Trophoblast cell (in vitro differentiated cells and primary cell): ENCODE measurements around the gene CEP131.

ENCODE experiments used
- DNase-seq, 2 donors: peaks; one replicate each; pipeline ENCODE4 v3.0.0-alpha.2; 2016
- H2AFZ ChIP-seq: 2 replicates; pipeline ENCODE4 v1.6.1; 2013; ENCODE audit warnings: low read length, moderate library complexity, mild to moderate bottlenecking; ENCODE audit not compliant: insufficient read depth, poor library complexity
- H2AK5ac ChIP-seq: 2 replicates; pipeline ENCODE4 v1.6.1; 2013; ENCODE audit warnings: mild to moderate bottlenecking, low read length
- H2BK120ac ChIP-seq: 2 replicates; pipeline ENCODE4 v1.6.1; 2013; ENCODE audit warnings: low read length, mild to moderate bottlenecking, moderate library complexity; ENCODE audit not compliant: insufficient read depth, poor library complexity
- H2BK12ac ChIP-seq: 2 replicates; pipeline ENCODE4 v1.6.1; 2013; ENCODE audit warnings: mild to moderate bottlenecking, low read length, moderate library complexity
- H2BK5ac ChIP-seq: 2 replicates; pipeline ENCODE4 v1.6.1; 2013; ENCODE audit warnings: low read length, low read depth, moderate library complexity, mild to moderate bottlenecking; ENCODE audit not compliant: poor library complexity
- H3K14ac ChIP-seq: 2 replicates; pipeline ENCODE4 v1.6.1; 2013; ENCODE audit warnings: mild to moderate bottlenecking, low read length
- H3K18ac ChIP-seq: 2 replicates; pipeline ENCODE4 v1.6.1; 2013; ENCODE audit warnings: mild to moderate bottlenecking, low read length
- H3K23ac ChIP-seq: 2 replicates; pipeline ENCODE4 v1.6.1; 2013; ENCODE audit warnings: low read length
- H3K27ac ChIP-seq: 2 replicates; pipeline ENCODE4 v1.5.1; 2013; ENCODE audit warnings: low read depth, mild to moderate bottlenecking, inconsistent platforms, low read length, moderate library complexity
- H3K27me3 ChIP-seq: 2 replicates; pipeline ENCODE4 v1.6.1; 2013; ENCODE audit warnings: inconsistent platforms, mild to moderate bottlenecking, low read length, moderate library complexity; ENCODE audit not compliant: insufficient read depth
- H3K36me3 ChIP-seq, 2 experiments: 1 replicate in 1 of 2; 2 replicates in 1 of 2; pipeline ENCODE4 v1.6.1; 2013; ENCODE audit warnings: low read length in 2 of 2, mild to moderate bottlenecking in 2 of 2, moderate library complexity in 1 of 2; ENCODE audit not compliant: insufficient read depth in 2 of 2, control insufficient read depth in 1 of 2
- H3K4ac ChIP-seq: 2 replicates; pipeline ENCODE4 v1.6.1; 2013; ENCODE audit warnings: low read depth, mild to moderate bottlenecking, low read length, moderate library complexity
- H3K4me1 ChIP-seq, 2 experiments: 1 replicate in 1 of 2; 2 replicates in 1 of 2; pipeline ENCODE4 v1.6.1; 2013; ENCODE audit warnings: low read length in 2 of 2, mild to moderate bottlenecking in 2 of 2, moderate library complexity in 1 of 2; ENCODE audit not compliant: insufficient read depth in 2 of 2, control insufficient read depth in 1 of 2
- H3K4me2 ChIP-seq: 2 replicates; pipeline ENCODE4 v1.6.1; 2013; ENCODE audit warnings: inconsistent platforms, mild to moderate bottlenecking, low read length, moderate library complexity
- H3K4me3 ChIP-seq: 2 replicates; pipeline ENCODE4 v1.5.1; 2013; ENCODE audit warnings: mild to moderate bottlenecking, low read depth, low read length, inconsistent platforms
- H3K79me1 ChIP-seq: one replicate; pipeline ENCODE4 v1.6.1; 2013; ENCODE audit warnings: low read length
- H3K79me2 ChIP-seq: 2 replicates; pipeline ENCODE4 v1.6.1; 2013; ENCODE audit warnings: low read length, mild to moderate bottlenecking; ENCODE audit not compliant: control insufficient read depth, insufficient read depth, poor library complexity
- H3K9ac ChIP-seq: 2 replicates; pipeline ENCODE4 v1.6.1; 2013; ENCODE audit warnings: mild to moderate bottlenecking, low read length
- H3K9me3 ChIP-seq: 2 replicates; pipeline ENCODE4 v1.6.1; 2013; ENCODE audit warnings: low read depth, mild to moderate bottlenecking, control low read depth, inconsistent platforms, low read length; ENCODE audit not compliant: insufficient read depth
- H4K12ac ChIP-seq: 2 replicates; pipeline ENCODE4 v1.6.1; 2013; ENCODE audit warnings: low read depth, mild to moderate bottlenecking, low read length, moderate library complexity
- H4K8ac ChIP-seq: 2 replicates; pipeline ENCODE4 v1.6.1; 2013; ENCODE audit warnings: low read depth, mild to moderate bottlenecking, low read length, moderate library complexity
- H4K91ac ChIP-seq: one replicate; pipeline ENCODE4 v1.6.1; 2013; ENCODE audit warnings: low read depth, mild to moderate bottlenecking, low read length, moderate library complexity
- whole genome bisulfite sequencing: extraction: QIAGEN DNeasy Blood & Tissue Kit; methylation state at CpG from one replicate; pipeline ENCODE4 v1.1.7; 2013; ENCODE audit warnings: missing lambda C conversion rate; ENCODE audit not compliant: insufficient read length, insufficient coverage; ENCODE audit errors: extremely low coverage; 5-methylcytosine and 5-hydroxymethylcytosine counted together

CEP131 gene

DNA sequence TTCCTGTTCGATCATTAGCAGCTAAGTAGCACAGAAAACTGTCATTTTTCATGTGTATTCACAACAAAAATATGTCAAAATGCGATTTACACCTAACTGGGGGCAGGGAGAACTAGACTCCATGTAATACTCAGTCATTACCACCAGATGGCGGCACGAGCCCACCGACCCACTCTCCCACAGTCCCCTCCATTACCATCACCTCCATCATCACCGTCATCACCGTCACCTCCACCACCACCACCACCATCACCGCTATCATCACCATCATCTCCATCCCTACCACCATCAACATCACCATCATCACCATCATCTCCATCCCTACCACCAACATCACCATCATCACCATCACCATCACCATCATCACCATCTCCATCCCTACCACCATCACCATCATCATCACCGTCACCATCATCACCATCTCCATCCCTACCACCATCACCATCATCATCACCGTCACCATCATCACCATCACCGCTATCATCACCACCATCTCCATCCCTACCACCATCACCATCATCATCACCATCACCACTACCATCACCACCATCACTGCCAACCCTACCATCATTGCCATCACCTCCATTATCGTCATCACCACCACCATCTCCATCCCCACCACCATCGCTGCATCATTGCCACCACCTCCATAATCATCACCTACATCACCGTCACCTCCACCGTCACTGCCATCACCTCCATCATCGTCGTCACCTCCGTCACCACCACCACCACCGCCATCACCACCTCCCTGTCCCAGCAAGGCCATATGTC is 30.8 kb upstream of the CEP131 start:
- no CpG with 5 or more reads among the region's 19 CpGs for WGBS

DNA sequence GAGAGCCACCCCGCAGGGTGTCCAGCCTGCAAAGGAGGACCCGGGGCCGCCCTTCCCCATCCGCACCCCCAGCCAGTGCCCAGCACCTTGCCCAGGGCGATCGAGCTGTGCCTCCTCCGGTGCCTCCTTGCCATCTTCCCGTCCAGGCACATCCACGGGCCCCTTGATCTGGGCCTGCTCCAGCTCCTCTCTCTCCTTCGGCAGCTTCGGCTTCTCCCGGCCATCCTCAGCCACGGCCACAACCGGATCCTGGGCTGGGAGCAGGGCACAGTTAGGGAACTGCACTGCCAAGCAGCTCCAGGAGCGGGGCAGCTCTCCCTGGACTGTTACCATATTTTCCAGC is 30.2 kb upstream of the CEP131 start:
- H2BK12ac ChIP-seq = no peak overlapping the region
- H3K27me3 ChIP-seq = no peaks in the 10 kb centered on the region
- no peaks in the 10 kb centered on the region for H3K79me1 ChIP-seq
- no peak overlapping the region for H3K27ac ChIP-seq
- no peak overlapping the region for H2AFZ ChIP-seq
- no peak overlapping the region for H3K4ac ChIP-seq
- no peak overlapping the region for H4K12ac ChIP-seq
- no peak for DNase-seq
- no peaks in the 10 kb centered on the region for H3K79me2 ChIP-seq
- H3K23ac ChIP-seq = no peak overlapping the region
- peaks cover 4% of the 10 kb centered on the region for H3K9me3 ChIP-seq
- no peak overlapping the region for H3K14ac ChIP-seq
- no peak overlapping the region for H2BK5ac ChIP-seq
- no peak overlapping the region for H2BK120ac ChIP-seq
- no CpG with 5 or more reads among the region's 15 CpGs for WGBS
- no peak overlapping the region for H4K8ac ChIP-seq
- H3K4me1 ChIP-seq = no peaks in the 10 kb centered on the region
- H2AK5ac ChIP-seq = no peak overlapping the region
- no peak overlapping the region for H3K18ac ChIP-seq
- no peak overlapping the region for H3K4me3 ChIP-seq
- H3K36me3 ChIP-seq = peaks cover 33 to 52% of the 10 kb centered on the region in 2 experiments
- no peak overlapping the region for H3K4me2 ChIP-seq
- H3K9ac ChIP-seq = no peak overlapping the region
- H4K91ac ChIP-seq = no peak overlapping the region

More for the DNA sequence above, 30.8 kb upstream of the CEP131 start:
- Histone ChIP-seq H2BK12ac (no peak overlapping the region), H4K91ac (no peak overlapping the region), H3K79me1 (no peaks in the 10 kb centered on the region), H2AFZ (no peak overlapping the region), H4K12ac (no peak overlapping the region), H3K4me1 (no peaks in the 10 kb centered on the region), H3K9ac (no peak overlapping the region), H3K36me3 (peaks cover 36 to 58% of the 10 kb centered on the region in 2 experiments), H2AK5ac (no peak overlapping the region), H3K27me3 (no peaks in the 10 kb centered on the region), H3K23ac (no peak overlapping the region), H3K4me2 (no peak overlapping the region), H3K14ac (no peak overlapping the region), H3K79me2 (no peaks in the 10 kb centered on the region), H3K4me3 (peak overlapping the region; percentile 38), H2BK120ac (no peak overlapping the region), H3K18ac (no peak overlapping the region), H3K27ac (no peak overlapping the region), H2BK5ac (no peak overlapping the region), H3K4ac (no peak overlapping the region), H4K8ac (no peak overlapping the region), H3K9me3 (peaks cover 4% of the 10 kb centered on the region)
- peak in 1 of 2 donors; percentile 54 for DNase-seq

DNA sequence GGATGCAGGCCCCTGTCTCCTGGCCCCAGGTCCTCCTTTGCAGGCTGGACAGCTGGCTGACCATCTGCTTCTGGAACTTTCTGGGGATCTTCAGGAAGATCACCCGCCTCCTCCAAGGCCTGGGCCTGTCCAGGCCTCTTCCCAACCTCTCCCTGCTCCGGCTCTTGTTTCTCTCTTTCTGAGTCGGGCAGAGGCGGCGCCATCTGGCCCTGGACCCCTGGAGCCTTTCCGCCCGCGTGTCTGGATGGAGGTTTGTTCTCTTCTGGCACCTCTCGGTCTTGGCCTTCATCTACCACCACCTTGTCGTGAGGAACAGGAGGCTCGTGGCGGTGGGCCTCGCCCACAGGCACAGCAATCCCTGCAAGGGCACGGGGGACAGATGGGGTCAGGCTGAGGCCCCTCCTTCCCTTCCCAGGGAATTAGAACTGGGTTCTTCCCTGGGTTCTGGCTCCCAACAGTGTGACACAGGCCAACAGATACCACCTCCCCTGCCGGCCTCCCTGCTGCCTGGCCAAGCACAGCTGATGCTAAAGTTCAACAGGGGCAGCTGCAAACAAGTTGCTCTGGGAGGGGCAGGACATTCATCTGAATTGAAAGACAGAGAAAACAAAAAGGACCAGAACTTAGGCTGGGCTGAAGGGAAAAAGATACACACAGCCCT is 29.7 kb upstream of the CEP131 start:
- no peak overlapping the region for H2BK120ac ChIP-seq
- WGBS = no CpG with 5 or more reads among the region's 15 CpGs

DNA sequence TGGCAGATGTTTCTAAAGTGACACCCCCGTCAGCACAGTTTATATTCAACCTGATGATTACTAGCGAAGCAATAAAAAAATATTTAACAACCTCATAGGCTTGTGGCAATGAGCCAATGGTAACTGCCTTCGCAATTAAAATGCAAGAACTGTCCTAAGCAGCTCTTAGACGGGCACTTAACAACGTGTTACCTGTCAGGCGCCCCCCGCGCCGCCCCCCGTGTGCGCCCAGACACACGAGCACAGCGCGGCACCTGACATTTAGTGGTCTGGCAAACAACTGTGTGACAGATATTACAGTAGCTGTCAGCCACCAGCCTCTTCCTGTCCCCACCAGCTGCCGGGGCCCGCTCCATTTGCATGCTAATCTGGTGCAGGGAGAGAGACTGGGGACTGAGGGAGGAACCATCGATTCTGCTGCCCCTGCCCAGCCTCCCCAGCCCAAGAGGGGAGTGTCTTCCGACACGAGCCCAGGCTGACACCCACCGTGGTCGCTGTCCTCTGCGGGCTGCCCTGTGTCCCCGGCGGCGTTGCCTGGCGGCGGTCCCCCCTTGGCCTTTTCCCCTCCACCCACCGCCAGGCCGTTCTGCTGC is 29.0 kb upstream of the CEP131 start:
- no peak overlapping the region for H3K9ac ChIP-seq
- H2AK5ac ChIP-seq = no peak overlapping the region
- H2BK120ac ChIP-seq = no peak overlapping the region
- H3K79me1 ChIP-seq = no peaks in the 10 kb centered on the region
- no peaks in the 10 kb centered on the region for H3K27me3 ChIP-seq
- H3K4me2 ChIP-seq = no peak overlapping the region
- H4K8ac ChIP-seq = no peak overlapping the region
- H3K36me3 ChIP-seq = peaks cover 29 to 45% of the 10 kb centered on the region in 2 experiments
- no peak overlapping the region for H3K18ac ChIP-seq
- no peak overlapping the region for H4K91ac ChIP-seq
- no peak overlapping the region for H3K14ac ChIP-seq
- H2BK12ac ChIP-seq = no peak overlapping the region
- no peak overlapping the region for H3K4ac ChIP-seq
- WGBS = no CpG with 5 or more reads among the region's 29 CpGs
- H3K23ac ChIP-seq = no peak overlapping the region
- DNase-seq = no peak
- no peak overlapping the region for H2BK5ac ChIP-seq
- H3K27ac ChIP-seq = no peak overlapping the region
- H3K4me3 ChIP-seq = no peak overlapping the region
- H2AFZ ChIP-seq = no peak overlapping the region
- no peaks in the 10 kb centered on the region for H3K79me2 ChIP-seq
- H3K9me3 ChIP-seq = peaks cover 7% of the 10 kb centered on the region
- peaks cover 0 to 2% of the 10 kb centered on the region in 2 experiments for H3K4me1 ChIP-seq
- no peak overlapping the region for H4K12ac ChIP-seq

More for the DNA sequence above, 29.7 kb upstream of the CEP131 start:
- H4K91ac ChIP-seq = no peak overlapping the region
- H3K79me2 ChIP-seq = no peaks in the 10 kb centered on the region
- no peak overlapping the region for H3K4me2 ChIP-seq
- H3K14ac ChIP-seq = no peak overlapping the region
- no peak overlapping the region for H2BK5ac ChIP-seq
- no peaks in the 10 kb centered on the region for H3K27me3 ChIP-seq
- H2BK12ac ChIP-seq = no peak overlapping the region
- no peak overlapping the region for H3K18ac ChIP-seq
- H3K9ac ChIP-seq = no peak overlapping the region
- H4K12ac ChIP-seq = no peak overlapping the region
- H3K4me1 ChIP-seq = no peaks in the 10 kb centered on the region
- no peaks in the 10 kb centered on the region for H3K79me1 ChIP-seq
- no peak overlapping the region for H4K8ac ChIP-seq
- no peak overlapping the region for H2AK5ac ChIP-seq
- DNase-seq = no peak
- H3K23ac ChIP-seq = no peak overlapping the region
- H3K27ac ChIP-seq = no peak overlapping the region
- peaks cover 4% of the 10 kb centered on the region for H3K9me3 ChIP-seq
- H3K4ac ChIP-seq = no peak overlapping the region
- no peak overlapping the region for H2AFZ ChIP-seq
- H3K36me3 ChIP-seq = peaks cover 31 to 48% of the 10 kb centered on the region in 2 experiments
- H3K4me3 ChIP-seq = no peak overlapping the region
